ENCODE data around the gene CABP1. TPM values are rescaled to one million over a fixed set of nuclear protein-coding genes. Genes with fewer than 3 reads are reported as not detected.
A peak's percentile ranks its signal among the peaks of the same experiment; 100 is the strongest.

Gene CABP1
- total and polyA plus RNA-seq, 2 experiments from 2014 or later, result 5.1 to 5.2 TPM

DNA sequence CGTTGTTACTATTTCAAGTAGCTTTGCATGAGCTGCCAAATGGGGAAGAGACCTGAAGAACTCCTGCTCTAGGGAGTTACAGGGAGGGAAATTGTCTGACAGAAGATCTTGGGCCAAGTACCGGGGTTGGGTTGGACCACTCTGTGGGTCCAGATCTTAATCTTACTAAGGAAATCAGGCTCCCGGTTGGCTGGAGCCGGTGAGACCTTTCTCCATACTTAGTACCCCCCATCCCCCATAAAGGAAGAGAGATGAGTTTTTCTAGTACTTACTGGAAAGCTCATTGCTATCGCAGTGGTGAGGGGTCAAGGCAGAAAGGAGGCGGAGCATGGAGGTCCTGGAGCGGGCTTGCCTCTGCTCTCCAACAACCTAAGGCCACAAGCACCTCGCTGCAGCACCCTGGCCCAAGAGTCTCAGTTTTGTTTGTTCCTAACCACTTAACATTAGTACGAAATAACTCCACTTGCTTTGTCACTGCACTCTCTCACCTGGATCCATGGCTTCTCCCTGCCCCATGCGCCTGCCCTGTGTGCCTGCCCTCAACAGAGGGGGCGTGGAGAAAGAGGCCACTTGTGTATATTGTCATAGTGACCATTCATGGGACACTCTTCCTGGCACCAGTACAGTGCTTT is 63.0 kb downstream of the CABP1 start:
- peaks cover 1% of the 10 kb centered on the region; the same call in 1 of the 2 replicates for H3K79me2 ChIP-seq (replicated peaks; ENCODE audit: insufficient read depth)
- ATAC-seq, result peak; percentile 45
- H3K9me3 Mint-ChIP-seq, result no peaks in the 10 kb centered on the region
- H3K4me3 Mint-ChIP-seq, result no peak overlapping the region
- H3K4me3 ChIP-seq, result no peak overlapping the region
- peak overlapping the region; percentile 59; the same call in 1 of the 2 replicates for H3K27ac ChIP-seq (ENCODE audit: low read depth)
- H3F3A ChIP-seq (replicated peaks; ENCODE audit: low read depth), result 0 out of 2 replicates have a peak, but pooled peaks cover 5% of the 10 kb centered on the region
- H3K4me1 ChIP-seq (ENCODE audit: insufficient read depth), result no peaks in the 10 kb centered on the region
- H3K27ac Mint-ChIP-seq, result peak overlapping the region; percentile 70; the same call in 1 of the 2 replicates
- H3K4me1 Mint-ChIP-seq, result no peaks in the 10 kb centered on the region
- no peak overlapping the region for H2AFZ ChIP-seq
- H3K27me3 Mint-ChIP-seq (ENCODE audit: insufficient read depth, low read depth, poor library complexity), result peaks cover 1% of the 10 kb centered on the region
- H4K20me1 ChIP-seq (replicated peaks; ENCODE audit: insufficient read depth), result peaks cover 18% of the 10 kb centered on the region; the same call in 1 of the 2 replicates
- H3K36me3 Mint-ChIP-seq (ENCODE audit: low read depth), result peaks cover 41% of the 10 kb centered on the region
- TF ChIP-seq CREB1 (CRISPR knock-in tag; IDR thresholded peaks at IDR 0.05; ENCODE audit: low read depth), result no peak
- no peak for TF ChIP-seq ZNF331 (CRISPR knock-in tag; IDR thresholded peaks at IDR 0.05; ENCODE audit: low read depth)
- no peak for TF ChIP-seq EZH2phosphoT487 (IDR thresholded peaks at IDR 0.05; ENCODE audit: unreplicated experiment)
- TF ChIP-seq, protein P1, sequence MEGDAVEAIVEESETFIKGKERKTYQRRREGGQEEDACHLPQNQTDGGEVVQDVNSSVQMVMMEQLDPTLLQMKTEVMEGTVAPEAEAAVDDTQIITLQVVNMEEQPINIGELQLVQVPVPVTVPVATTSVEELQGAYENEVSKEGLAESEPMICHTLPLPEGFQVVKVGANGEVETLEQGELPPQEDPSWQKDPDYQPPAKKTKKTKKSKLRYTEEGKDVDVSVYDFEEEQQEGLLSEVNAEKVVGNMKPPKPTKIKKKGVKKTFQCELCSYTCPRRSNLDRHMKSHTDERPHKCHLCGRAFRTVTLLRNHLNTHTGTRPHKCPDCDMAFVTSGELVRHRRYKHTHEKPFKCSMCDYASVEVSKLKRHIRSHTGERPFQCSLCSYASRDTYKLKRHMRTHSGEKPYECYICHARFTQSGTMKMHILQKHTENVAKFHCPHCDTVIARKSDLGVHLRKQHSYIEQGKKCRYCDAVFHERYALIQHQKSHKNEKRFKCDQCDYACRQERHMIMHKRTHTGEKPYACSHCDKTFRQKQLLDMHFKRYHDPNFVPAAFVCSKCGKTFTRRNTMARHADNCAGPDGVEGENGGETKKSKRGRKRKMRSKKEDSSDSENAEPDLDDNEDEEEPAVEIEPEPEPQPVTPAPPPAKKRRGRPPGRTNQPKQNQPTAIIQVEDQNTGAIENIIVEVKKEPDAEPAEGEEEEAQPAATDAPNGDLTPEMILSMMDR (conservative IDR thresholded peaks at IDR 0.05; ENCODE audit: low read depth in 2 of 2), result no peak
- TF ChIP-seq NANOG (IDR thresholded peaks at IDR 0.05; ENCODE audit: borderline replicate concordance), result no peak
- TF ChIP-seq JUNB (IDR thresholded peaks at IDR 0.05; ENCODE audit: unreplicated experiment), result no peak
- TF ChIP-seq, protein P2, sequence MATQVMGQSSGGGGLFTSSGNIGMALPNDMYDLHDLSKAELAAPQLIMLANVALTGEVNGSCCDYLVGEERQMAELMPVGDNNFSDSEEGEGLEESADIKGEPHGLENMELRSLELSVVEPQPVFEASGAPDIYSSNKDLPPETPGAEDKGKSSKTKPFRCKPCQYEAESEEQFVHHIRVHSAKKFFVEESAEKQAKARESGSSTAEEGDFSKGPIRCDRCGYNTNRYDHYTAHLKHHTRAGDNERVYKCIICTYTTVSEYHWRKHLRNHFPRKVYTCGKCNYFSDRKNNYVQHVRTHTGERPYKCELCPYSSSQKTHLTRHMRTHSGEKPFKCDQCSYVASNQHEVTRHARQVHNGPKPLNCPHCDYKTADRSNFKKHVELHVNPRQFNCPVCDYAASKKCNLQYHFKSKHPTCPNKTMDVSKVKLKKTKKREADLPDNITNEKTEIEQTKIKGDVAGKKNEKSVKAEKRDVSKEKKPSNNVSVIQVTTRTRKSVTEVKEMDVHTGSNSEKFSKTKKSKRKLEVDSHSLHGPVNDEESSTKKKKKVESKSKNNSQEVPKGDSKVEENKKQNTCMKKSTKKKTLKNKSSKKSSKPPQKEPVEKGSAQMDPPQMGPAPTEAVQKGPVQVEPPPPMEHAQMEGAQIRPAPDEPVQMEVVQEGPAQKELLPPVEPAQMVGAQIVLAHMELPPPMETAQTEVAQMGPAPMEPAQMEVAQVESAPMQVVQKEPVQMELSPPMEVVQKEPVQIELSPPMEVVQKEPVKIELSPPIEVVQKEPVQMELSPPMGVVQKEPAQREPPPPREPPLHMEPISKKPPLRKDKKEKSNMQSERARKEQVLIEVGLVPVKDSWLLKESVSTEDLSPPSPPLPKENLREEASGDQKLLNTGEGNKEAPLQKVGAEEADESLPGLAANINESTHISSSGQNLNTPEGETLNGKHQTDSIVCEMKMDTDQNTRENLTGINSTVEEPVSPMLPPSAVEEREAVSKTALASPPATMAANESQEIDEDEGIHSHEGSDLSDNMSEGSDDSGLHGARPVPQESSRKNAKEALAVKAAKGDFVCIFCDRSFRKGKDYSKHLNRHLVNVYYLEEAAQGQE (IDR thresholded peaks at IDR 0.05; ENCODE audit: unreplicated experiment), result no peak
- no peak for TF ChIP-seq EZH2 (IDR thresholded peaks at IDR 0.05; ENCODE audit: low read depth, unreplicated experiment)
- DNase-seq (ENCODE audit: low spot score), result no peak
- no peaks in the 10 kb centered on the region for H3K27me3 ChIP-seq (ENCODE audit: insufficient read depth)
- H3K4me2 ChIP-seq, result no peak overlapping the region
- H3K36me3 ChIP-seq (ENCODE audit: insufficient read depth), result peaks cover 19% of the 10 kb centered on the region; the same call in 1 of the 2 replicates
- no peaks in the 10 kb centered on the region for H3K9me2 ChIP-seq (ENCODE audit: insufficient read depth)

DNA sequence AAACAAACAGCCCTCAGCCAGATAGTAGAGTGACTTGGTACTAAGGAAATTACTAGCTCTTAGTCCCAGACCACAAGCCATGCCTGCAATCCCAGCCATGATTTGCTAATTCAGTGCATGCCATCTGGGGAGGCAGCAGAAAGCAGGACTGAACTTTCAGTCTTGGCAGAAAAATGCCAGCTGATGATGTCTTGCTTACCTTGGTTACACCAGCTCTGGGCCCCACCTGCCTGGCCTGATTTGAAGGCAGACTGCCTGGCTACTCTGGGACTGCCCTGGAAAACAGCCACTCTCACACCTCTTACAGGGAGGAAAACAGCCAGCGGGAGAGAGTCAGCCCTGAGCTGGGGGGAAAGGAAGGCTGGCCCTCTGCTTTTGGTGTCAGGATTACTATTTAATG is 65.2 kb downstream of the CABP1 start:
- 0 out of 2 replicates have a peak, but pooled peaks cover 9% of the 10 kb centered on the region for H4K20me1 ChIP-seq (replicated peaks; ENCODE audit: insufficient read depth)
- no peak overlapping the region for H3K4me2 ChIP-seq
- H3F3A ChIP-seq (replicated peaks; ENCODE audit: low read depth), result 0 out of 2 replicates have a peak, but pooled peaks cover 7% of the 10 kb centered on the region
- H3K27me3 Mint-ChIP-seq (ENCODE audit: insufficient read depth, low read depth, poor library complexity), result peaks cover 5% of the 10 kb centered on the region
- no peaks in the 10 kb centered on the region for H3K27me3 ChIP-seq (ENCODE audit: insufficient read depth)
- H3K4me1 Mint-ChIP-seq, result peaks cover 6% of the 10 kb centered on the region
- H3K9me3 Mint-ChIP-seq, result no peaks in the 10 kb centered on the region
- no peak for ATAC-seq
- H3K79me2 ChIP-seq (replicated peaks; ENCODE audit: insufficient read depth), result peaks cover under 1% of the 10 kb centered on the region; the same call in 1 of the 2 replicates
- no peak overlapping the region for H3K27ac Mint-ChIP-seq
- H3K4me1 ChIP-seq (ENCODE audit: insufficient read depth), result no peaks in the 10 kb centered on the region
- no peaks in the 10 kb centered on the region for H3K9me2 ChIP-seq (ENCODE audit: insufficient read depth)
- no peak for DNase-seq (ENCODE audit: low spot score)
- no peak overlapping the region for H2AFZ ChIP-seq
- H3K4me3 Mint-ChIP-seq, result no peak overlapping the region
- H3K36me3 ChIP-seq (ENCODE audit: insufficient read depth), result peaks cover 5% of the 10 kb centered on the region; the same call in 1 of the 2 replicates
- no peak overlapping the region for H3K4me3 ChIP-seq
- H3K27ac ChIP-seq (ENCODE audit: low read depth), result peak overlapping the region; percentile 66; the same call in 1 of the 2 replicates
- peaks cover 28% of the 10 kb centered on the region for H3K36me3 Mint-ChIP-seq (ENCODE audit: low read depth)
- TF ChIP-seq, protein P3, sequence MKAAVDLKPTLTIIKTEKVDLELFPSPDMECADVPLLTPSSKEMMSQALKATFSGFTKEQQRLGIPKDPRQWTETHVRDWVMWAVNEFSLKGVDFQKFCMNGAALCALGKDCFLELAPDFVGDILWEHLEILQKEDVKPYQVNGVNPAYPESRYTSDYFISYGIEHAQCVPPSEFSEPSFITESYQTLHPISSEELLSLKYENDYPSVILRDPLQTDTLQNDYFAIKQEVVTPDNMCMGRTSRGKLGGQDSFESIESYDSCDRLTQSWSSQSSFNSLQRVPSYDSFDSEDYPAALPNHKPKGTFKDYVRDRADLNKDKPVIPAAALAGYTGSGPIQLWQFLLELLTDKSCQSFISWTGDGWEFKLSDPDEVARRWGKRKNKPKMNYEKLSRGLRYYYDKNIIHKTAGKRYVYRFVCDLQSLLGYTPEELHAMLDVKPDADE (IDR thresholded peaks at IDR 0.05), result no peak
- TF ChIP-seq ZNF114 (CRISPR knock-in tag; IDR thresholded peaks at IDR 0.05) (no peak), STAT1 (IDR thresholded peaks at IDR 0.05; ENCODE audit: unreplicated experiment) (no peak), EZH2phosphoT487 (IDR thresholded peaks at IDR 0.05; ENCODE audit: unreplicated experiment) (no peak), JUNB (IDR thresholded peaks at IDR 0.05; ENCODE audit: unreplicated experiment) (no peak), EZH2 (IDR thresholded peaks at IDR 0.05; ENCODE audit: low read depth, unreplicated experiment) (no peak), NANOG (IDR thresholded peaks at IDR 0.05; ENCODE audit: borderline replicate concordance) (no peak)
- TF ChIP-seq, protein P1 (conservative IDR thresholded peaks at IDR 0.05; ENCODE audit: low read depth in 2 of 2), result no peak

Measured in GM23338 (cell line).